ENCODE results near the gene COL11A2. TPM values are rescaled to one million over a fixed set of nuclear protein-coding genes. Genes with fewer than 3 reads are reported as not detected.

Gene COL11A2
- total and polyA plus RNA-seq, 7 donors = 0.27 to 1.3 (median 0.57) TPM

GRCh38 chr6:33202799-33203198 is 10.5 kb upstream of the COL11A2 start:
- Histone ChIP-seq H3K4me3 (peak overlapping the region; percentile 1), H3K4me1 (peaks cover 33% of the 10 kb centered on the region), H3K27ac (peak overlapping the region; percentile 92), H3K36me3 (ENCODE audit: insufficient read depth in 1 of 2, low read depth in 1 of 2) (peaks cover 6 to 28% of the 10 kb centered on the region in 2 donors), H3K9me3 (no peaks in the 10 kb centered on the region), H3K27me3 (ENCODE audit: insufficient read depth in 3 of 3, low read length in 2 of 3) (no peaks in the 10 kb centered on the region)
- peak in 1 of 2 donors; percentile 30 for DNase-seq
- intact Hi-C loops (cut with DNase I) = loop anchor here (5.0 to 10.0 kb wide), 2 partner anchors 212 to 230 kb away; partner anchors contain the start of genes CUTA (in 1 of the 2) and PHF1 (in 1 of the 2)
- TF ChIP-seq, protein P1, sequence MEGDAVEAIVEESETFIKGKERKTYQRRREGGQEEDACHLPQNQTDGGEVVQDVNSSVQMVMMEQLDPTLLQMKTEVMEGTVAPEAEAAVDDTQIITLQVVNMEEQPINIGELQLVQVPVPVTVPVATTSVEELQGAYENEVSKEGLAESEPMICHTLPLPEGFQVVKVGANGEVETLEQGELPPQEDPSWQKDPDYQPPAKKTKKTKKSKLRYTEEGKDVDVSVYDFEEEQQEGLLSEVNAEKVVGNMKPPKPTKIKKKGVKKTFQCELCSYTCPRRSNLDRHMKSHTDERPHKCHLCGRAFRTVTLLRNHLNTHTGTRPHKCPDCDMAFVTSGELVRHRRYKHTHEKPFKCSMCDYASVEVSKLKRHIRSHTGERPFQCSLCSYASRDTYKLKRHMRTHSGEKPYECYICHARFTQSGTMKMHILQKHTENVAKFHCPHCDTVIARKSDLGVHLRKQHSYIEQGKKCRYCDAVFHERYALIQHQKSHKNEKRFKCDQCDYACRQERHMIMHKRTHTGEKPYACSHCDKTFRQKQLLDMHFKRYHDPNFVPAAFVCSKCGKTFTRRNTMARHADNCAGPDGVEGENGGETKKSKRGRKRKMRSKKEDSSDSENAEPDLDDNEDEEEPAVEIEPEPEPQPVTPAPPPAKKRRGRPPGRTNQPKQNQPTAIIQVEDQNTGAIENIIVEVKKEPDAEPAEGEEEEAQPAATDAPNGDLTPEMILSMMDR (IDR thresholded peaks at IDR 0.05) = no peak
- no peak for ATAC-seq
- 82 to 92% (median 85%) methylated on average over 6 of the region's 6 CpGs for WGBS, 3 donors

DNA sequence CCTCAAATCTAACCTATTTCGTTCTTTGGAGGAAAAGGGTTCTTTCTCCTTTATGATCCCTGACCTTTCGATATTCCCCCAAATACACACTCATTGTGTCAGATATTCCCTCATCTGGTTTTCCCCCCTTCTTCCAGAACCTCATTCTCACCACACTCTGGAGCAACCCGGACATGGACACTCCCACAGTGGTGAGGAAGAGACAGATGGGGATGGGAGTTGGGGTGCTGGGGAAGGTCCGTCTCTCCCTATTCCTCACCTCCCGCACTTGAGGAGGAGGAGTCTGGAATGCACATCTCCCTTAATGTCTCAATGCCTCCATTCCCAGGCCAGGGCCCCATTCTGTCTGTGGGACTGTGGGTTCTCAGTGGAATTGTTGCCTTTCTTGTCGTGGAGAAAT is 9.7 kb upstream of the COL11A2 start:
- TF ChIP-seq, protein P1 (IDR thresholded peaks at IDR 0.05) = no peak
- Histone ChIP-seq H3K4me1 (peaks cover 32% of the 10 kb centered on the region), H3K4me3 (peak overlapping the region; percentile 81), H3K36me3 (ENCODE audit: insufficient read depth in 1 of 2, low read depth in 1 of 2) (peaks cover 6 to 36% of the 10 kb centered on the region in 2 donors), H3K27me3 (ENCODE audit: insufficient read depth in 3 of 3, low read length in 2 of 3) (no peaks in the 10 kb centered on the region), H3K9me3 (no peaks in the 10 kb centered on the region), H3K27ac (peak overlapping the region; percentile 92)
- WGBS, 3 donors = 80 to 87% (median 80%) methylated on average over 6 of the region's 6 CpGs
- intact Hi-C loops (cut with DNase I) = loop anchor here (5.0 to 10.0 kb wide), 2 partner anchors 213 to 230 kb away; partner anchors contain the start of genes CUTA (in 1 of the 2) and PHF1 (in 1 of the 2)
- ATAC-seq = no peak
- DNase-seq = no peak

- peaks cover 7 to 43% of the 10 kb centered on the region in 2 donors for H3K36me3 ChIP-seq (ENCODE audit: insufficient read depth in 1 of 2, low read depth in 1 of 2)
- 1 to 2% (median 1%) methylated on average over 13 to 14 of the region's 14 CpGs for WGBS, 3 donors
- peak overlapping the region; percentile 81 for H3K4me3 ChIP-seq
- H3K27me3 ChIP-seq (ENCODE audit: insufficient read depth in 3 of 3, low read length in 2 of 3) = no peaks in the 10 kb centered on the region
- intact Hi-C loops (cut with DNase I) = loop anchor here (5.0 to 10.0 kb wide), 2 partner anchors 214 to 229 kb away; partner anchors contain the start of genes CUTA (in 1 of the 2) and PHF1 (in 1 of the 2)
- H3K27ac ChIP-seq = peak overlapping the region; percentile 92
- H3K4me1 ChIP-seq = peaks cover 32% of the 10 kb centered on the region
- ATAC-seq (peak; percentile 7 to 15 (median 8)), DNase-seq (peak in 1 of 2 donors; percentile 63)
- no peaks in the 10 kb centered on the region for H3K9me3 ChIP-seq
- TF ChIP-seq, protein P1 (IDR thresholded peaks at IDR 0.05) = peak; percentile 5
Observed at GRCh38 chr6:33201147-33201545, 8.9 kb upstream of the COL11A2 start.

DNA sequence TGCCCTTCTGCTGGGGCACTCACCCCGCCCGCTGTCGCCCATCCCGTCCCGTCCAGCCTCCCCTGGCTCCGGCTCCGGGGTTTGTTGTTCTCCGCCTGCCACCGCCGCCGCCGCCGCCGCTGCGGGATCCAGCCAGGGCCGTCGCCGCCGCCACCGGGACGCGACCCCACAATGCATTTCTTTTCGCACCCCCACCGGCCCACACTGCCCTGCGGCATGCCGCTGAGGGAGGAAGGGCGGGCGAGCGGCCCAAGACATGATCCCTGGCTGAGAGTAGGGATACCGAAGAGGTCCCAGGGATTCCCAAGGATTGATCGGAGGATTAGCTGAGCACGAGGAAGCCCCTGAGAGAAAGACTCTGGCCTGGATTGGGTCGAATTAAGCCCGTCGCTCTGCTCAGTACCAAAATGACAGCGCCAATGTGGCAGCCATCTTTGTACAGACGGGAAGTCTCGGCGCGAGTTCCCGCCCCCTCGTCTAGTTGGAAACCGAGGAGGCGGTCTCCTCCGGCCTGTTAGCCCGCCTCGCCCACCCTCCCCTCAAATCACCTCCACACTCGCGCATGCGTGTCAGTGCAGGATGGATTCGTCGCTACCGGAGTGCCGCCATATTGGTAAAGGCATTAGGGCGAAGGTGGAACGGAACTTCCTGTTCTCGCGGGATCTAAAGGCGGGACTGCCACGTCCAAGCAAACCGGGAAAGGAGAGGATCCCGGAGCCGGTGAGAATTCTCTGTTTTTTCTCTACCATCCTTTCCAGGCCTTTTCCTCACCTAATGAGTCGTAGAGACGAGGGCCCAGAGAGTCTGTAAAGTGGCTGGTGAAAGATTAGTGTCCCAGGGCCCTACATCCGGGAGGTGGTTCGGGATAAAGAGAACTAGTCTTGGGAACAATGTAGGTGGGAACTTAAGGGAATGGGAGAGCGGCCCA is 8.2 kb upstream of the COL11A2 start, which contains the start of the genes RXRB and SLC39A7:
TSS of gene RXRB (minus strand) at position 447 of the 928 bp plus-strand sequence. CDS start at position 258, 189 bp downstream.
TSS of gene SLC39A7 (plus strand) at position 649 of the 928 bp plus-strand sequence. CDS start 379 bp downstream, outside the sequence.
- intact Hi-C loops (cut with DNase I) = loop anchor here (5.0 to 10.0 kb wide), 2 partner anchors 214 to 228 kb away; partner anchors contain the start of genes CUTA (in 1 of the 2) and PHF1 (in 1 of the 2)
- H3K4me1 ChIP-seq = peaks cover 32% of the 10 kb centered on the region

More for the DNA sequence above, 8.2 kb upstream of the COL11A2 start, which contains the start of the genes RXRB and SLC39A7:
- ATAC-seq (peak; percentile 82 to 86 (median 84)), DNase-seq (peak; percentile 100)
- Histone ChIP-seq H3K27me3 (ENCODE audit: insufficient read depth in 3 of 3, low read length in 2 of 3) (no peaks in the 10 kb centered on the region), H3K4me3 (peak within 1 kb of the TSS; percentile 81), H3K9me3 (no peaks in the 10 kb centered on the region), H3K27ac (peak within 1 kb of the TSS; percentile 92), H3K36me3 (ENCODE audit: insufficient read depth in 1 of 2, low read depth in 1 of 2) (peaks cover 11 to 50% of the 10 kb centered on the region in 2 donors)
- 0% methylated on average over 64 to 68 of the region's 68 CpGs for WGBS, 3 donors
- TF ChIP-seq, protein P1 (IDR thresholded peaks at IDR 0.05) = no peak

Data from psoas muscle (tissue), 8 donors.